Stimulated activated CD4-positive, alpha-beta T cell treated with anti-CD3 and anti-CD28 coated beads, Interleukin-12 subunit alpha, Interleukin-12 subunit beta, amount 100 ng/mL, for 48 hours (primary cell): Measurements from ENCODE around the gene PIK3R1.

Experiments
- DNase-seq, 3 donors: peaks; one replicate each; pipeline ENCODE4 v3.0.0-alpha.2; 2020; ENCODE audit warnings: low read depth in 2 of 3, low spot score in 1 of 3

PIK3R1 gene

GRCh38 chr5:68268852-68269130, 53.2 kb downstream of the PIK3R1 start:
- DNase-seq = no peak

GRCh38 chr5:68269820-68270219, 54.3 kb downstream of the PIK3R1 start:
- DNase-seq = no peak

DNA sequence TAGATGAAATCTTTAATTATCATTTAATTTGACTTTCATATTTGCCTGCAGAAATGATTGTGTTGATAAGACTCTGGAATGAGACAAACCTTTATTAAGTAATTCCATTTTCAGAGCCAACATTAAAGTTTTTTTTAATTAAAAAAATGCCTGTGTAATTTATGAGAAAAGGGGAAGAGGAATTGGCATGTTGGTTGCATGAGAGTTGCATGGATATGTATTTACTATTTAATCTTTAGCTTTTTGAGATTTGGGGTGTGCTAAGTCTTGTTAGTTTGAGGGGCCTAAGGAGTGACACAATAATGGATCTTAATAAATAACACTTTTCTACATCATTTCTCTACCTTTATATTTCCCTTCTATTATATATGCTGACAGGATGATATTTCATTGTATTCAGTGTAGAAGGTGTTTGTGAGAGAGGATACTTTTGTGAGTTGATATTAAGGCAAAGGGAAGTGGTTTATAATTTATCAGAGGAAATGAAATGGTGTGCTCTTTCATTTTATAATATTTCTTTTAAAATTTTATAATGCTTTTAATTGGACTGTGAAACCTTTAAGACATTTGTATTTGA, 54.9 kb downstream of the PIK3R1 start:
- DNase-seq = no peak

- no peak for DNase-seq
Observed at GRCh38 chr5:68271124-68271523, 55.6 kb downstream of the PIK3R1 start.

GRCh38 chr5:68272289-68272688, 56.7 kb downstream of the PIK3R1 start:
- no peak for DNase-seq

DNA sequence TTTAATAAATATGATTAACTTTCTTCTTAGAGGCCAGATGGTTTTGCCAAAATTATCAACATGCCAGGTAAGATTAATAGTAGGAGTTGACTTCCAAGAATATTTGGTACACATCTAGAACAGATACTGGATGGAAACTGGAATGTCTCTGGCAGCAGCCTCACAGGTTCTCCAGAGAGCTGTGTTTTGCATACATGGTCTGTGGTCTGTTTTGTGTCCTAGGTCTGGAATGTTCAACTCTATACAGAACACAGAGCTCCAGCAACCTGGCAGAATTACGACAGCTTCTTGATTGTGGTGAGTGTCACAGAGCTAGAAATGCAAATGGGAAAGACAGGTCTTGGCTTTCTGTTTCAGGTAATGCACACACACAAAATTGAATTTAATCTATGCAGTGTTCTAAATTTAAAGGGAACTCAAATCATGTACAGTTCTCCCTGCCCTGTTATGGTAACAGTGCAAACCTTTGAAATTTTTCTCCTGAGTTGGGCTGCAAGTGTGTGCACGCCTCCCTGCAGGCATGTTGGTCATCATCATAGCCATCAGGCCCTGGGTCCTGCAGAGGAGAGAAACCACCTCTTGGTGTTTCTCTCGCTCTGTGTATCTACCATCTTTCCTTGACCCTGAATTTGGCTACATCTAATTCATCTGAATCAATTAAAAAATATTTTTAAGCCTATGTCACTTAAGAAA, 58.3 kb downstream of the PIK3R1 start:
- DNase-seq = no peak

DNA sequence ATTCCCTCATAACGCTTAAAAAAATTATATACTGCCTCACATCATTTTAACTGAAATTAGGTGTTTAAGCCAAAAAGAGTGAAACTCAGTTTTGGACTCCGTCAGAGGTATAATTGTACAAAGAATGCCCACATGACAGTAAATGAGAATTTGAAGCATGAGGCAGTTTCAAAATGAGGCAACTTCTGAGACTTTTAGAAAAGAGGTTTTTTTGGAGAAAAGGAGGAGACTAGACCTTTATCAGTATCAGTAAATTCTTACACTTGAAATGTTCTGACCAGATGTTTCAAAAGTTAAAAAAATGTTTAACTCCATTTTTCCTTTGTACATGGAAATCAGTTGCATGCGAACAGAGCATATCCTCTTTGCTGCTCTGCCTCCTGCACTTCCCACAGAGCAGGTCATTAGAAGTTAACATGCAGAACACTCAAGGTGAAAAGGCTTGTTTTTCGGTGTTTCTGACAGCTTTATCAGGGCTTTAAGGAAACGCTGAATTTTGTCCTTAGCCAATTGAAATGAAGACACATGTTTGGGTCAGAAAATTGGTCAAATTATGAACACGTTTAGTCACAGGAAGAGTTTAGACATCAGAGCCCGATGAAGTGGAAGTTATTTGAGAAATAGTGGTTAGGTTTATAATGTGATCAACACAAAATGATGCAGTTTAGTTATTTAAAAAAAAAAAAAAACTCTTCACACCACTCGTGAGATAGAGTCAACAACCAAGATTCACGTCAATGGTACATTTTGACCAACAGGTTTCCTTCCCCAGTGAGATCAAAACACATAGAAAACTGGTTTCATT, 59.5 kb downstream of the PIK3R1 start:
- no peak for DNase-seq

GRCh38 chr5:68276740-68277139, 61.2 kb downstream of the PIK3R1 start:
- no peak for DNase-seq

- DNase-seq = no peak
Observed at GRCh38 chr5:68277431-68277830, 61.9 kb downstream of the PIK3R1 start.

GRCh38 chr5:68279984-68280383, 64.4 kb downstream of the PIK3R1 start:
- DNase-seq = peak in 1 of 3 donors; percentile 23

GRCh38 chr5:68282001-68282400, 66.4 kb downstream of the PIK3R1 start:
- DNase-seq = no peak

DNA sequence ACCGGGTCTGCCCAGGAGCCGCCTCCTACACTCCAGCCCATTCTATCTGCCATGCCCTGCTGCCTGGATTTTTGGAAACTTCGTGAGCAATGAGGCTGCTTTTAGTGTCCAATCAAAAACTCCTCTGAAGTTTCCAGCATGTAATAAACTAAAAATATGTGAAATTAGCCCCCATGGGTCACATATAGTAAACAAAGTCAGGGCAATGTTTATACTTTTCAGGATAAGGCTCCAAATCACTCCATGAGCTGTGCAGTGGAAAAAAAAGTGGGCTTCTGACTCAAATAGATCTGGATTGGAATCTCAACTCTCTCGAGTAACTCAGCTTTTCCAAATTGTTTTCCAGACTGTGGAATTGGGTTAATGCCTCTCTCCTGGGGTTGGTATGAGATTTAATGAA, 68.2 kb downstream of the PIK3R1 start:
- DNase-seq = no peak

- no peak for DNase-seq
Observed at GRCh38 chr5:68285075-68285840, 69.7 kb downstream of the PIK3R1 start.

GRCh38 chr5:68285851-68286611, 70.5 kb downstream of the PIK3R1 start:
- DNase-seq = peak in 1 of 3 donors; percentile 41

- no peak for DNase-seq
Observed at GRCh38 chr5:68286612-68286912, 71.0 kb downstream of the PIK3R1 start.

DNA sequence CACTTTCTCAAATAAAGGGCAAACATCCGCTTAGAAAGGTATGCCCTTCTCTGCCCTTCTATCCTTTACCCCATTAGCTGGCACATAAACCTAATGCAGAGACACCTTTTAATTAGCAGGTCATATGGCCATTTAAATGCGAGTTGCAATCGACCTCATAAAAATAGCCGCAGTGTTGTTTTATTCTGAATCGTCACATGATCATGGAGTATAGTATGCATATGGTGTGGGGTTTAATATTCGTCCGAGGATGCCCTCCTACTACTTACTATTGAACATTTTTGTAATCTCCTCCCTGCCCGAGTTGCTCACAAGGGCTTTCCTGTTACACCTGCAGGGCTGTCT, 72.0 kb downstream of the PIK3R1 start:
- DNase-seq = no peak

DNA sequence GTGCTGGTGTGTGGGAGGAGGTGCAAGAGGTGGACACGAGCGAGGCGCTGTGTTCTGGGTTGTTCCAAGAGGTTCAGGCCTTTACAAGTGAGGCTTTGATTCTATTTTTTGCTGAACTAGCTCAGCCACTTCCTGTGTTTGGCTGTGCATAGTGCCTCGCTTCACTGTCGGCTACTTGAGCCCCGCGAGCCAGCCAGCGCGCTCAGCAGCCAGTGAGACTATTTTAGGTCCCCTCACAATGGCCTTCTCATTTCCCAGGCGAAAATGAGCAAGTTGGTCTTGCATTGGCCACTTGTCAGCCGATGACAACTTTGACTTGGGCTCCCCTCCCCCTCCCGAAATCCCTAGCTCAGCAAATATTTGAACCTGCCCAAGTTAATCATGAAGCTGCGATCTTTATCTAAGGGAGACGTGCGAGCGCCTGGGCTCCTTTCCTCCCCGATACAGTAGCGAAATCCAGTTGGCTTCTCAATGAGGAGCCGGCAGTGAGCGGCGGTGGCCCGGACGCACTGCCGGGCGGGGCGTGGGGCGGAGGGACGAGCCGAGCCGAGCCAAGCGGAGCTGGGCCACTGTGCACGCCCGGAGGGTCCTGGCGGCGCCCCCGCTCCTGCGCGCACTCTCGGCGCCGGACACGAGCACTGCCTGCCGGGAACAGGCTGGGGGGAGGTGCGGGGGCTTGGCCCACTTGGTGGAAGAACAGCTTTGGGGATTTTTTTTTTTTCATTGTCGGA, 72.6 kb downstream of the PIK3R1 start:
- peak in 2 of 3 donors; percentile 11 to 30 for DNase-seq

GRCh38 chr5:68288707-68289134, 73.2 kb downstream of the PIK3R1 start:
- no peak for DNase-seq

GRCh38 chr5:68289498-68289897, 73.9 kb downstream of the PIK3R1 start:
- DNase-seq = no peak

DNA sequence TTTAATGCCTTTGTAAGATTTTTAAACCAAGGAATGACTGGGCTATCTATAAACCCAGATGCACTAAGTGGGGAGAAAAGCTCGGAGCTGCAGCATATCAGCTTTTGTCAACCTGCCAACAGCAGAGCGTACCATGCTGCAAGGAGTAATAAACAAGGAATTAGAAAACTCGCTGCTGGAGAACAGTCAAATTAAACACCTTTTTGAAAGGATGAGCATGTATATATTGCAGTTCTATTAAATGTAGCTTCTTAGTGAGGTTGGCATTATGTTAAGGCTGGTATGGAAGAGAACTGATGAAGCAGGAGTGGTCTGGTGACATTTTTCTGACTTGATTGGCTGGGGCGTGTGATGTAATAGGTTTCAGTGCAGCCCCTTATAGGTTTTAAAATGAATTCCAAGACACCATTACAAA, 74.7 kb downstream of the PIK3R1 start:
- DNase-seq = no peak

DNA sequence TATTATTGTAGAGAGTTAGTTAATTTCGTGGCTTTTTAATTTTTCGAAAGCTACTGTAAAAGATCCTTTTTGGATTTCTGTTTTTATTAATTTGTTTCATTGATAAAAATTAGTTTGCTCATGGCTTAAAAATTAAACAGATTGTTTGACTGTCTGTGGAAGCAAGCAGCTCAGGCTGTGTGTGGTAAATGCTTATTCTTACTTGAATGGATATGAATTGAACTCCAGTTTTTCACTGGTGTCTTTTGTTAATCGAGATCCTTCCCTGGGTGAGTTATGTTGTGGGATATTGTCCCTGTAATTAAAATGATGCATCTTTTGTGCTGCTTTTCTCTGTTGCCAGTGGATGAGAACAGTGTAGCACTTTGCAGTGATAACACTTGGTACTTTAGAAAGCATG, 75.3 kb downstream of the PIK3R1 start:
- DNase-seq = no peak
